ENCODE results near the gene NR1I3. TPM values are rescaled to one million over a fixed set of nuclear protein-coding genes. Genes with fewer than 3 reads are reported as not detected.

The NR1I3 gene
- total and polyA plus RNA-seq, 4 experiments from 2014 or later: 0.13 TPM; not detected in 3

DNA sequence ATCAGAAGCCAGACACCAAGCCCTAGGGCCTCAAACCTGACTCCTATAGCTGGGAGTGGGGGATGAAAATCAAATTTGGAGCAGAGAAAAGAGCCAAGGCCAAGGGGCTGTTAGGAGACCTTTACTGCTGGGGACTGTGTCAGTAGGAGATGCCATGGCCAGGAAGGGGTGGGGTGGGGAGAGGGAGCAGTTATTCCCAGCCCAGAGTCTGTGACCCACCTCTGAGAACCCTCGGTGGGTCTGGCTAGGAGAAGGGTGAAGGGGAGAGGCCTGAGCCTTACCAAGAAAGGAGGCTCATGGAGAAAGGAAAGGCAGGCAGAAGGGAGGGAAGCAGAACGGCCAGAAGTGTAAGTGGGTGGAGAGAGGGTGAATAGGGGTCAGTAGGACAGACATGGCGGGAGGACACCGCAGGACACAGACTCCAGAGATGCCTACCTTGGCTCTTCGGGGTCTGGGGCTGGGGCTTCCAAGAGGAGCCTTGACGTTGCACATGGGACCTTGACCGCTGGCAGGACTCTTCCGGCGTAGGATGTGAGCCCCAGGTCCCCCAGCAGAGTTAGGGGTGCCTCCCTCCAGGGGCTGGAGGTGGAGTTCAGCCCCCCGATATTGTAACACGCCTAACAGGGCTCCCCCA is 40.3 kb downstream of the NR1I3 start:
- DNase-seq: no peak
- Histone ChIP-seq H3K36me3 (ENCODE audit: insufficient read depth, low read length) (no peaks in the 10 kb centered on the region), H3K27me3 (ENCODE audit: insufficient read depth, low read length) (no peaks in the 10 kb centered on the region), H3K4me1 (ENCODE audit: insufficient read depth, low read length) (peaks cover 35% of the 10 kb centered on the region), H3K27ac (ENCODE audit: low read depth, low read length) (no peak overlapping the region), H3K9me3 (ENCODE audit: control insufficient read depth in 1 of 2, low read length in 2 of 2) (no peaks in the 10 kb centered on the region), H3K4me3 (ENCODE audit: low read length in 2 of 2) (no peak overlapping the region)
- H3K9me3 Mint-ChIP-seq: no peaks in the 10 kb centered on the region
- H3K27me3 Mint-ChIP-seq: peaks cover 0 to 1% of the 10 kb centered on the region in 2 donors
- ChIA-PET POLR2A (ENCODE audit: partially characterized antibody) (interaction anchor here (0.8 kb wide), 1 partner anchor 16 kb away, joined by 3 read pairs; no protein-coding TSS in a partner anchor), CTCF (ENCODE audit: partially characterized antibody) (interaction anchor here (1.8 to 8.7 kb wide), 2 partner anchors 27 to 94 kb away, joined by 4 to 131 read pairs; partner anchors contain the start of genes APOA2 and TOMM40L)
- H3K27ac Mint-ChIP-seq: peak overlapping the region in 1 of 7 donors; percentile 60
- peaks cover 19 to 46% (median 33%) of the 10 kb centered on the region in 4 donors for H3K4me1 Mint-ChIP-seq
- no peak overlapping the region for H3K4me3 Mint-ChIP-seq
- intact Hi-C loops (cut with micrococcal nuclease): no loop called here
- peaks cover 0 to 7% of the 10 kb centered on the region in 2 donors for H3K36me3 Mint-ChIP-seq

DNA sequence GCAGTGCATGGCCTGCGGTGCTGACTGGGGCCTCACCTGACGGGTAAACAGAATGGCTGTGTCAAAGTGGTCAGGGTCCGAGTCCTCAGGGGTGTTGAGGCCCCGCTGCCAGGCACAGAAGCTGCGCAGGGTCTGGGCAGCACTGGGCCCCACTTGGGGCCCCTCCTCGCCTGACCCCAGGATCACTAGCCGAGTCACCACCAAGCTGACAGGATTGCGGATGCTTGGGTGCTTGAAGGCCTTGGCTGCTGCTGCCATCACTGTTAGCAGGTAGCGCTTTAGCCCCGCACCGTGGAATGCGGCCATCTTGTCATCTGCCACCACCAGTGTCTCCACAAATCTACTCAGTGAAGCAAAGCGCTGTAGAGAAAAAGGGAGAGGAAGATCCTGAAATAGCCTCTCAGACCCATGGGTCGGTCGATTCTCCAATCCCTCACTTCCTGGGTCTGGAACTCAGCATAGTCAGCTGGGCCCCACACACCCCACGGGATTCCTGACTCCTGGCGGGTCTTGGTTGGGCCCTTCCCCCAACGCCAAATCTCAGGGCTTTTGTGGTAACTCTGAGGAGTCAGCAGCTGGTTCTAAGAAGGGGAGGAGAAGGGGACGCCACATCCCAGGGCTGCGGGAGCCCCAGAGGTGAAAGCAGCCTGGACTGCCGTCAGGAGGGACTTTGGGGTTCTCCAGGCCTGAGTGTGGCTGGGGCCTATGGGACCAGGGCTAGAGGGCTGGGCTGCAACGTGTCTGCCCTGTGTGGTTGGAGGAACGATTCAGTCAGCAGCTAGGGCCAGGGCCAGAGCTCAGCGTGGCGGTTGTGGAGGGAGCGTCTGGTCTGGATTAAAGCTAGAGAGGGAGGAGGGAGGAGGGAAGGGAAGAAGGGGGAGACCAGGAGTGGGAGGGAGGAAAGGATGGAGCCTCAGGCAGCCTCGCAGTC is 41.2 kb downstream of the NR1I3 start:
- DNase-seq: no peak
- peaks cover 23 to 44% (median 36%) of the 10 kb centered on the region in 4 donors for H3K4me1 Mint-ChIP-seq
- peaks cover 0 to 1% of the 10 kb centered on the region in 2 donors for H3K27me3 Mint-ChIP-seq
- ChIA-PET POLR2A (ENCODE audit: partially characterized antibody) (interaction anchor here (0.7 to 0.8 kb wide), 2 partner anchors 15 to 17 kb away, joined by 3 read pairs; no protein-coding TSS in a partner anchor), CTCF (ENCODE audit: partially characterized antibody) (interaction anchor here (1.3 to 8.7 kb wide), 2 partner anchors 8 to 28 kb away, joined by 3 to 131 read pairs; partner anchors contain the start of genes APOA2 and TOMM40L)
- peaks cover 41% of the 10 kb centered on the region for H3K4me1 ChIP-seq (ENCODE audit: insufficient read depth, low read length)
- no peaks in the 10 kb centered on the region for H3K27me3 ChIP-seq (ENCODE audit: insufficient read depth, low read length)
- H3K27ac Mint-ChIP-seq: no peak overlapping the region
- no peak overlapping the region for H3K27ac ChIP-seq (ENCODE audit: low read depth, low read length)
- no peaks in the 10 kb centered on the region for H3K9me3 ChIP-seq (ENCODE audit: control insufficient read depth in 1 of 2, low read length in 2 of 2)
- intact Hi-C loops (cut with micrococcal nuclease): no loop called here
- H3K4me3 ChIP-seq (ENCODE audit: low read length in 2 of 2): no peak overlapping the region
- no peaks in the 10 kb centered on the region for H3K36me3 ChIP-seq (ENCODE audit: insufficient read depth, low read length)
- H3K4me3 Mint-ChIP-seq: no peak overlapping the region
- no peaks in the 10 kb centered on the region for H3K9me3 Mint-ChIP-seq
- H3K36me3 Mint-ChIP-seq: peaks cover 0 to 2% of the 10 kb centered on the region in 2 donors

DNA sequence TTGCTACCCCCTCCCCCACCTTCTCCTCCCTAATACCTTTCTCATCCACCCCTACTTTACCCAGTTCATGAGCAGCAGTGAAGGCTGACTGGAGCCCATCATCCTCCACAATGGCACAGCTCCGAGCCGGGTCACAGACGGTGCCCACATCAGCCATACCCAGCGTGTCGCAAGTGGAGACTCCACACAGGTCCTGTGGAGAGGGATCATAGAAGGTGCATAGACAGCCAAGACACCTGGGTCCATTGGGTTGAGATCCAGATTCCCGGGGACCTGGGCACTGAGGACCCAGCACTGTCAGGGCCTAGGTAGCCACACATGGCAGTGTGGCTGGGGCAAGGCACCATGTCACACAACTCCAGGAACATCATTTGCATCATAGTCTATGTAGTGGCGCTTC is 41.9 kb downstream of the NR1I3 start:
- no peaks in the 10 kb centered on the region for H3K9me3 Mint-ChIP-seq
- intact Hi-C loops (cut with micrococcal nuclease): no loop called here
- Histone ChIP-seq H3K4me1 (ENCODE audit: insufficient read depth, low read length) (peaks cover 40% of the 10 kb centered on the region), H3K4me3 (ENCODE audit: low read length in 2 of 2) (no peak overlapping the region), H3K36me3 (ENCODE audit: insufficient read depth, low read length) (no peaks in the 10 kb centered on the region), H3K27me3 (ENCODE audit: insufficient read depth, low read length) (no peaks in the 10 kb centered on the region), H3K27ac (ENCODE audit: low read depth, low read length) (no peak overlapping the region), H3K9me3 (ENCODE audit: control insufficient read depth in 1 of 2, low read length in 2 of 2) (no peaks in the 10 kb centered on the region)
- peaks cover 0 to 1% of the 10 kb centered on the region in 2 donors for H3K27me3 Mint-ChIP-seq
- no peak for DNase-seq
- H3K27ac Mint-ChIP-seq: no peak overlapping the region
- H3K36me3 Mint-ChIP-seq: peaks cover 0 to 2% of the 10 kb centered on the region in 2 donors
- ChIA-PET POLR2A (ENCODE audit: partially characterized antibody) (interaction anchor here (0.7 kb wide), 1 partner anchor 16 kb away, joined by 3 read pairs; no protein-coding TSS in a partner anchor), CTCF (ENCODE audit: partially characterized antibody) (interaction anchor here (1.3 to 10.9 kb wide), 3 partner anchors 9 to 30 kb away, joined by 3 to 131 read pairs (median 115); partner anchors contain the start of genes APOA2, PPOX and TOMM40L)
- peaks cover 19 to 41% (median 32%) of the 10 kb centered on the region in 4 donors for H3K4me1 Mint-ChIP-seq
- no peak overlapping the region for H3K4me3 Mint-ChIP-seq

DNA sequence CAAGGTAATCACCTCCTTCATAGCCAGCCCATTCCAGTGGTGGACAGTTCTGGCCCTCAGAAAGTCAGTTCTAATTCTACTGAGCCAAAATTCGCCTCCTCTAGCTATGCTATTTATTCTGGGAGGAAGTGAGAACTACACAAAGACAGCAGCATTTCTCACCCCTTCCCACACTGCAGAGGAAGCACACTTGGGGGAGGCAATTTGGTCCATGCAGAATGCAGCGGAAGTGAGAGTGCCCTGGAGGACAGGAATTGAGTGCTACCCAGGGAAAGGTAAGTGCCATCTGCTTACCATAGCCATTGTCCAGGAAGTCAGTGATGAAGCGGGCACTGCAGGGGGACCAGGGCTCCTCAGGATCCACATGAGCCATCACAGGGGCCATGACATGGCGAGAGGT is 42.8 kb downstream of the NR1I3 start:
- H3K4me3 Mint-ChIP-seq: peak overlapping the region in 2 of 8 donors; percentile 11 to 12
- H3K4me1 ChIP-seq (ENCODE audit: insufficient read depth, low read length): peaks cover 36% of the 10 kb centered on the region
- POLR2A ChIA-PET (ENCODE audit: partially characterized antibody): interaction anchor here (1.4 to 5.7 kb wide), 2 partner anchors 30 kb away, joined by 5 to 37 read pairs; partner anchors contain the start of genes PPOX and TOMM40L

DNA sequence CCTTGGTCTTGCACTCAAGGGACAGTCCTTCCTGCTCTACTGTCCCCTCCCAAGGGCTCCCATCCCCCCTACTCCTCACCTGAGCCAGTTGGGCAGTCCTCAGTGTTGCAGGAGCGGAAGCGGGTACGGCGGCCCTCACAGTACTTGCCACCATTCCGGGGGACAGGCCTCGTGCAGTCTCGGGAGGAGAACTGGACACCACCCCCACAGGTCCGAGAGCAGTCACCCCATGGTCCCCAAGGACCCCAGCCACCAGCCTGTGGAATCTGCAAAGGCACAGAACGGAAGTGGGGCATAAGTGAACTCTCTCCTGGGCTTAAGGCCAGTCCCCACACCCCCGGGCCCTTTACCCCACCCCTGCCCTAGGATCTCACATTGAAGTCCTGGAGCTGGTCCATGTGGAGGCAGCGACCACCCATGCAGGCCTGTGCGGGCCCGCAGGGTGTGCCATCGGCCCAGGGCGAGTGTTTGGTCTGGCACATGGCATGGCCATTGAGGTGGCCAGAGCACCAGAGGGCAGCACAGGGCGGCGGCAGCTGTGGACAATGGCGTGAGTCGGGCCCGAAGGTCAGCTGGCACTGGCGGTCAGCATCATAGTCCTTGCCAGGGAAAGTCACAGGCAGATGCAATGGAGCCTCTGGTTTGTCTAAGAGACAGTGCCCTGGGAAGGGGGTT is 44.3 kb downstream of the NR1I3 start:
- no peak overlapping the region for H3K4me3 ChIP-seq (ENCODE audit: low read length in 2 of 2)
- CTCF ChIA-PET (ENCODE audit: partially characterized antibody): interaction anchor here (0.6 to 10.9 kb wide), 11 partner anchors 8 to 97 kb away, joined by 3 to 131 read pairs (median 16); partner anchors contain the start of genes APOA2, NDUFS2, PPOX and TOMM40L
- intact Hi-C loops (cut with micrococcal nuclease): no loop called here
- H3K9me3 ChIP-seq (ENCODE audit: control insufficient read depth in 1 of 2, low read length in 2 of 2): no peaks in the 10 kb centered on the region
- Mint-ChIP-seq H3K36me3 (peaks cover 0 to 2% of the 10 kb centered on the region in 2 donors), H3K4me1 (peaks cover 17 to 36% (median 26%) of the 10 kb centered on the region in 4 donors), H3K27me3 (no peaks in the 10 kb centered on the region), H3K4me3 (no peak overlapping the region), H3K9me3 (no peaks in the 10 kb centered on the region), H3K27ac (no peak overlapping the region)
- DNase-seq: no peak
- H3K36me3 ChIP-seq (ENCODE audit: insufficient read depth, low read length): no peaks in the 10 kb centered on the region
- POLR2A ChIA-PET (ENCODE audit: partially characterized antibody): interaction anchor here (1.3 to 10.4 kb wide), 6 partner anchors 8 to 32 kb away, joined by 3 to 134 read pairs (median 22); partner anchors contain the start of genes ADAMTS4, NDUFS2, PPOX and TOMM40L
- no peak overlapping the region for H3K27ac ChIP-seq (ENCODE audit: low read depth, low read length)
- H3K4me1 ChIP-seq (ENCODE audit: insufficient read depth, low read length): peaks cover 37% of the 10 kb centered on the region
- H3K27me3 ChIP-seq (ENCODE audit: insufficient read depth, low read length): no peaks in the 10 kb centered on the region

More for the DNA sequence above, 42.8 kb downstream of the NR1I3 start:
- H3K27me3 Mint-ChIP-seq: peaks cover 0 to 1% of the 10 kb centered on the region in 2 donors
- H3K27ac Mint-ChIP-seq: peak overlapping the region in 3 of 7 donors; percentile 15 to 72 (median 25)
- CTCF ChIA-PET (ENCODE audit: partially characterized antibody): interaction anchor here (1.3 to 10.9 kb wide), 5 partner anchors 8 to 40 kb away, joined by 3 to 131 read pairs (median 115); partner anchors contain the start of genes APOA2, NDUFS2, PPOX and TOMM40L
- peaks cover 0 to 2% of the 10 kb centered on the region in 2 donors for H3K36me3 Mint-ChIP-seq
- Histone ChIP-seq H3K36me3 (ENCODE audit: insufficient read depth, low read length) (no peaks in the 10 kb centered on the region), H3K27me3 (ENCODE audit: insufficient read depth, low read length) (no peaks in the 10 kb centered on the region), H3K9me3 (ENCODE audit: control insufficient read depth in 1 of 2, low read length in 2 of 2) (no peaks in the 10 kb centered on the region), H3K27ac (ENCODE audit: low read depth, low read length) (no peak overlapping the region), H3K4me3 (ENCODE audit: low read length in 2 of 2) (no peak overlapping the region)
- H3K4me1 Mint-ChIP-seq: peaks cover 16 to 31% (median 24%) of the 10 kb centered on the region in 4 donors
- no peaks in the 10 kb centered on the region for H3K9me3 Mint-ChIP-seq
- intact Hi-C loops (cut with micrococcal nuclease): no loop called here
- no peak for DNase-seq
